Effector CD8-positive, alpha-beta T cell (primary cell): ENCODE results near the gene HDAC9.
"Not testable (repeated sequence)": the region's sequence is repeated elsewhere in the genome, so short reads cannot be mapped to it uniquely, and the experiment has no call there.

ENCODE experiments used
- DNase-seq: peaks from one replicate; lab custom pipeline; 2025; lab: John Stamatoyannopoulos, UW

Gene HDAC9

DNA sequence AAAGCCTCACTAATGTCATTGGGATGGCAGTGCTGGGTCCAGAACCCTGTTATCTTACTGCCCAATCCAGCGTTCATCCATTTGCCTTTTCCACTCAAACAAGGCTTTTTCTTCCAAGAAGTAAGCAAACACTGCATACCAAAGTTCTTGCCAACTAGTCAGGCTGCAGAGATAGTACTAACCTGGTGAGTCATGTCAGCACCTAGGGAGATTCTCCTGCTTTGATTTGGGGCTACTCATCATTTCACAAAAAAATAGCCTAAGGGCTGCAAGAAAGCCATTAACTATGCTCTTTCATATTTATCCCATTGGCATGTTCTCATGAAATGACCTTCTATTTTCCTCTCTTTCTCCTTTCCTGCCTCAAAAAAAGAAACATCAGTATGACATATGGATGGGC is 479.3 kb downstream of the HDAC9 start:
- no peak for DNase-seq

GRCh38 chr7:18975276-18975675 is 479.7 kb downstream of the HDAC9 start:
- DNase-seq, result no peak

DNA sequence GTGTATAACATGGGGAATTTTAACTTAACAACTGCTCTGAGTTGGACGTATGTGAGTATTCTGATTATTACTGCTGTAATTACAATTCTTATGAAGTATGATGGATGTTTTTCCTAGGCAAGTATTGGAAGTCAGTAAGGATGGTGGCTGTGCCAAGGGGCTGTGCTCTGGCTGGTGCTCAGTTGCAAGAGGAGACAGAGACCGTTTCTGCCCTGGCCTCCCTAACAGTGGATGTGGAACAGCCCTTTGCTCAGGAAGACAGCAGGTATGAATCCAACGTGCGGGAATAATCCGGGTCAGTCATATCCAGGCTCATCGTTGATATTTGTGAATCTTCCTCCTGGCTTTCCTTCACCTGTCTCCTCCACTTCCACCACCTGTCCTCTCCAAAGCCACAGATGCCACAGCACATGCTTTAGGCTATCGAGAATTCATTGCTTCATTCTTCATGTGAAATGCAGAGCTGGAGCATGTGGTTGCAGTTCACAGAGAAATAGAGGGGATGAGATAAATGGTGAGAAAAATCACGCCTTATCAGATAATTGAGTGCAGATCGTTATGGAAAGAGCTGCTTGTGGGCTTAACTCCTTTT is 480.2 kb downstream of the HDAC9 start:
- no peak for DNase-seq

- DNase-seq, result no peak
Measured at GRCh38 chr7:18976715-18977471, 481.3 kb downstream of the HDAC9 start.

DNA sequence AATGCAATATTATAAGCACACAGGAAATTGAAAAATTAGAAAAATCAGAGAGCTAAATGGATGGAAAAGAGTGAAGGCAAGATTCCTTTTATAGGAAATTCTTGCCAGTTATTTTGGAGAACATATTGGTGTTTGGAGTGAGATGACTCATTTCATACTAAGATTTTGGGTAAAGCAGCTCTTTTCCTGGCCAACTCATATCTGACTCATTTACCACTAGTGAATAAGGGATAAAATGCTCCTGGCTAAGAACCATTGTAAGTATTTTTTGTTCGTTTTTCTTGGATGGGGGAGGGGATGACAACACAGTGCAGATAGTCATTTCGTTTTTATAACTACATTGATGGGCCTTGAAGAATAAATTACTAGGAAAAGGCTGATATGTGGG is 482.6 kb downstream of the HDAC9 start:
- DNase-seq, result no peak

GRCh38 chr7:18990700-18991099 is 495.2 kb downstream of the HDAC9 start:
- DNase-seq, result not testable (repeated sequence)

DNA sequence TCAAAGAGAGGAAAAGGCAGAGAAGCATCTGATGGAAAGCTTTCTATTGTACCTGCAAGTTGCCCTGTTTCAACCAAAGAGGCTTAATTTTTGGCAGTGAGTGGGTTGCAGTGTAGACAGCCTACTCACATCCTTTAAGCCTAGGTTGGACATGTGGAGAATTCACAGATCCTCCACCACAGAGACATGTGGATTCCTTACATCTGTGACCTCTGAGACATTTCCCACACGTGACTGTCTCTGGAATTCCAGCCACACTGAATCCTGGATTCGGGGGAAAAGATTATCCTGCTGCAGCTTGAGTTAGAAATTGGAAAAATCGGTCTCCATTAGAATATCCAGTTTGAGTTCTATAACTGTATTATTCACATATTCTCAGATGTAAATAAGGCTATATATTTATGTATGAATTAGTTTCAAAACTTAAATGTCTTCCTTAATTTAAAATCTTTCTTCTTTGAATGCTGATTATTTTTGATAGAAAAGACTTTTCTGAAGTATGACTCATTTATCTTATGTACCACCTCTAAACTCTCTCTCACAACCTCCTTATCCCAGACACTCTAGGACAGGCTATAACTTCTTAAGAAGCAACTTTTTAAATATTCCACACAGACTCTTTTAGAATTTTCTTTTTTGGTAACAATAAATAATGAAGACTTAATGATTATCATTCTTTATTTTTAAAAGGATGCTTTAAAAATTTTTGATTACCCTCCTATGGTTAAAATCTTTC is 498.6 kb downstream of the HDAC9 start:
- no peak for DNase-seq

DNA sequence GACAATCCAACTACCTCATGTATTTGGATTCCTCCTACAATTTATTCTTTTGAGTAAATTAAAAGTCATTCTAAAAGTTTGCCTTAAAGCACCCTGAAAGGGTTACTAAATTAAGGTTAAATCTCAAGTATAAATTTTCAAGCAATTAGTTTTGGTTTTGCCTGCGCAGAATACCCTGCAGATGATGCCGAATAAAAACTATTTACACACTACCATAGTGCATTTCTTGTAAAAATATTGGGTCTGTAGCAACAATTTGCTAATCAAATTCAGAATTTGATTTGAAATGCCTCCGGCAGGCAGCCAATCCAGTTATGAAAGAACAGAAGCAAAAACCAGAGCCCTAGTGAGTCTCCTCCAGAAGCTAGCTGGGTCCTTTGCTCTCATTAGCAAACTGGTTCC is 499.7 kb downstream of the HDAC9 start:
- no peak for DNase-seq

GRCh38 chr7:18995811-18996426 is 500.4 kb downstream of the HDAC9 start:
- no peak for DNase-seq

GRCh38 chr7:18996583-18996982 is 501.0 kb downstream of the HDAC9 start:
- DNase-seq, result no peak

GRCh38 chr7:18997477-18998150 is 502.1 kb downstream of the HDAC9 start:
- DNase-seq, result no peak

GRCh38 chr7:19000410-19000809 is 504.9 kb downstream of the HDAC9 start:
- no peak for DNase-seq

DNA sequence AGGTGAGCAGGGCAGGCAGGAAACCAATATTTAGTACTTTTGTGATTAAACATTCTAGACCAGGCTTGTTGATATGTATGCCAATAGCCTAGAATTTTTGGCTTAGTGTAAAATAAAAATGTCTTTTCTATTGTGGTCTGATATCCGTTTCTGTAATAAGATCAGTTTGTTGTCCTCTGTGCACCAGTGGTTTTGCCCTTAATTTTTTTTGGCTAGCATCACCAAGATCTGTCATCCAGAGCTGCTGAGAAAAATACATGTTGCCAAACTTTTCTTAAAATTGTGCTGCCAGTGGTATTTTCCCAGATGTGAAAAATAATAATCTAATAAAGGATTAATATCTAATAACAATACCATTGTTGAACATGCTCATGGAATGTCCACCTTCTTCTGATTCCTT is 506.3 kb downstream of the HDAC9 start:
- DNase-seq, result no peak

DNA sequence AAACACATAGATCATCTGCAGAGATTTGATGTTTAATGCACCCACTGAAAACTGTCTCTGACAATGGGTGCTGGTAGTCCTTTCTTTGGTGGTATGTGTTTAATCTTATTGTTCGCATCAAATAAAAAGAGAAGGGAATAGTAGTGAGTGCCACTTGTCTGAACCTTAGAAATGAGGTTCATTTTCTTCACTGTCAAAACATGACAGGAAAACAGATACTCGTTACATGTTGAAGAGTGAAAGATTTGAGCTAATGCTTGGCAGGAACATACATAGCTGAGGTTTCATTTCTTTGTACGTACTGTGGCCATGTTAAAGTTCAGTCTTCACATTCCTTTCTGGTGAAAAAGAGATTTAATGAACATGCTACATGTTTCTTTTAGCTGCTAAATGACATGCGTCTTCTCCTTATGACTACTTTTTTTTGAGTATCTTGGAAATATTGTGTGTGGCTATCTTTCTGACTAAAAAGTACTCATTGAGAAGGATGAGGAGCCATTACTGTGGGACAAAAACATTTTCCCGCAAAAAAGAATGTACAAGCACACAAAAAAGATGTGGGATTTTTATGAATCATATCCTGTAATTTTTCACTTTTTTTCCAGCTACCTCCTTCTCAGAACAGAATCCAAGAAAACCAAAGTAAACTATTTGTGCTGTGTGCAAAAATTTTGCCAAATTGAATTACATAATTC is 513.8 kb downstream of the HDAC9 start:
- DNase-seq, result no peak

DNA sequence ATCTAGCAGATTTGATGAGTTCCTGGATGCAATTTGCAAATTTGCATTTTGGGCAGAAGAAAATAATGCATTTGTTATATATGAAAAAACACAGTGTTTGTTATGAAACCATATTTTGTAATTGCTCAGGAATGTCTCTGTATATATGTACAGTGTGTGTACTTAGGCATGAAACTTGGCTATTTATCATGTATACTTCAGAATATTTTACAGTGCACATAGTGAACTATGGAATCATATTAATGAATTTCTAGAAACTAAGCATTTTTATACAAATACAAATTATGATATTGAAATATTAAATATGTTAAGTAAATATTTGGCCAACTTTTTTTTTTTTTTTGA is 514.4 kb downstream of the HDAC9 start:
- DNase-seq, result no peak

- DNase-seq, result no peak
Measured at GRCh38 chr7:19011212-19011611, 515.7 kb downstream of the HDAC9 start.

DNA sequence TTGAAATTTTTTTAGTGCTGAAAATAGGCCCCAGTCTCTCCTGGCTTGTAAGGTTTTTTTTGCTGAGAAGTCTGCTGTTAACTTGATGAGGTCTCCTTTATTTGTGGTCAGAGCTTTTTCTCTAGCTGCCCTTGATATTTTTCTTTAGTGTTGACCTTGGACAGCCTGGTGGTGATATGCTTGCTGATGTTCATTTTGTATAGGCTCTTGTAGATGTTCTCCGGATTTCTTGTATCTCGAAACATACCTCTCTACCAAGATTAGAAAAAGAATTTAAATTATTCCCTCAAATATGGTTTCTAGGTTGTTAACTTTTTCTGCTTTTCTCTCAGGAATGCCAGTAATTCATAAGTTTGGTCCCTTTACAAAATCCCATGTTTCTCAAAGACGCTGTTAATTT is 519.5 kb downstream of the HDAC9 start:
- no peak for DNase-seq

DNA sequence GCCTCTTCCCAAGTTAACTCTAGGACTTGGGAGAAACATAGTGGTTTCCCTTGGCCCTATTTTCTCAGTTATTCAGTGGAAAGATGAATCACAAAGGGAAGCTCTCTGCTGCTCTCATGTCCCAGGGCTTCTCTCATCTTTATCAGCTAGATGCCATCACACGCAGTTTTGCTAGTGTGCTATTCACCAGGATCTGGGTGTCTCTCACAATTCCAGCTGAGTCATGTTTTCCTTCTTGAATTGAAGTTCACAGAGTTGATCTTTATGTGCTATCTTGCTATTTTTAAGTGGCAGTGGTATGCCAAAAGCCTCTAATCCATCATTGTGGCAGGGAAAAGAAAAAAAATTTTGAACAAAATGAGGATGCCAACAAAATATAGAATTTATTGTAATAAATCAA is 520.6 kb downstream of the HDAC9 start:
- DNase-seq, result no peak

DNA sequence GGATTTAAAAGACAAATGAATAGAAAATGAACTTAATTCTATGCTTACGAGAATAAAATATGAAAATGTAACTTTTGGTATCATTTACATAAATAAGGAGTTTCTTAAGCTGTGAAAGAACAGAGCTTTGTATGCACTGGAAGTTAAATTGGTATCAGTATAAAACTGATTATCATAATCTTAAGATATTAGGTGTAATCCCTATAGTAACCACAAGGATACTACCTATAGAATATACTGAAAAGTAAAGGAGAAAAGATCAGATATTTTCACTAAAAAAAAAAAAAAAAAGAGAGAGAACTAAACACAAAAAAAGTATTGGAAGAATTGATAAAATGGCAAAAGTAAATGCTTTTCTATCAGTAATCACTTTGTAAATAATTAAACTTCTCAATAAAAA is 521.8 kb downstream of the HDAC9 start:
- no peak for DNase-seq

GRCh38 chr7:19020062-19020461 is 524.5 kb downstream of the HDAC9 start:
- no peak for DNase-seq

DNA sequence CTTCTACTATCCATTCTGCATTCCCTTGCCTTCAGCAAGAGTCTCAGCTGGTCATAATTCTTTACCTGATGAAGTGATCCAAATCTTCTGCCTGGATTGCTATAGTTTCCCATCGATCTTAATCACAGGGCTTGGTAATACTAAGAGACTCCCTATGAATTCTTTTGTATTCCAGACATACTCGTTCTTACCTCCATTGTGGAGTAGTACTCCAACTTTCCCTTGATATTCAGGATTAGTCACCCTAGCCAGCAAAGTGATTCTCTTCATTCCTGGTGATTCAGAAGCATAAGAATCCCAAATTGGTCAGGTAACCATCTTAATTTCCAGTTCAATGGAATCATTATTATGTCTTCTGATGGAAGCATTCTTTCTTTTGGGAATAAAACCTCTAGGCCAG is 525.2 kb downstream of the HDAC9 start:
- no peak for DNase-seq

DNA sequence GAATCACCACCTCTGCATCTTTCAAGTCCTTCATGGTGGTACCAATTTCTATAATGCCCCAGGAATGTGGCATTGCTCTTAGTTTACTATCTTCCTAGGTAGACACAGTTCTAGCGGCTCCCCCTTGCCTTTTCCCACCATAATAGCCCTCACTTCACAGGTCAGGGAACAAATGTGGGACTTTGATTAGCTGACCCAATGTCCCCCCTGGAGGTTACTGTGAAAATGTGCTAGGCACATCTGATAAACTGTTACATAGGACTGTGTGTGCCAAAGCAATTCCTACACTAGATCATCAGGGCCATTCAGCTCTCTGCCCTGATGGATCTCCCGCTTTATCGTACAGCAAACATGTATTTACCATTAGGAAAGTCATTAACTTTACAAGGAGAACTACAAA is 527.9 kb downstream of the HDAC9 start:
- no peak for DNase-seq
